Trophoblast cell (in vitro differentiated cells and primary cell): ENCODE results near the gene PCDH11Y.
"Not testable (repeated sequence)": the region's sequence is repeated elsewhere in the genome, so short reads cannot be mapped to it uniquely, and the experiment has no call there.

Experiments
- DNase-seq, 2 donors: peaks; one replicate each; pipeline ENCODE4 v3.0.0-alpha.2; 2016
- H2AFZ ChIP-seq: 2 replicates; pipeline ENCODE4 v1.6.1; 2013; ENCODE audit warnings: low read length, moderate library complexity, mild to moderate bottlenecking; ENCODE audit not compliant: insufficient read depth, poor library complexity
- H2AK5ac ChIP-seq: 2 replicates; pipeline ENCODE4 v1.6.1; 2013; ENCODE audit warnings: mild to moderate bottlenecking, low read length
- H2BK120ac ChIP-seq: 2 replicates; pipeline ENCODE4 v1.6.1; 2013; ENCODE audit warnings: low read length, mild to moderate bottlenecking, moderate library complexity; ENCODE audit not compliant: insufficient read depth, poor library complexity
- H2BK12ac ChIP-seq: 2 replicates; pipeline ENCODE4 v1.6.1; 2013; ENCODE audit warnings: mild to moderate bottlenecking, low read length, moderate library complexity
- H2BK5ac ChIP-seq: 2 replicates; pipeline ENCODE4 v1.6.1; 2013; ENCODE audit warnings: low read length, low read depth, moderate library complexity, mild to moderate bottlenecking; ENCODE audit not compliant: poor library complexity
- H3K14ac ChIP-seq: 2 replicates; pipeline ENCODE4 v1.6.1; 2013; ENCODE audit warnings: mild to moderate bottlenecking, low read length
- H3K18ac ChIP-seq: 2 replicates; pipeline ENCODE4 v1.6.1; 2013; ENCODE audit warnings: mild to moderate bottlenecking, low read length
- H3K23ac ChIP-seq: 2 replicates; pipeline ENCODE4 v1.6.1; 2013; ENCODE audit warnings: low read length
- H3K27ac ChIP-seq: 2 replicates; pipeline ENCODE4 v1.5.1; 2013; ENCODE audit warnings: low read depth, mild to moderate bottlenecking, inconsistent platforms, low read length, moderate library complexity
- H3K27me3 ChIP-seq: 2 replicates; pipeline ENCODE4 v1.6.1; 2013; ENCODE audit warnings: inconsistent platforms, mild to moderate bottlenecking, low read length, moderate library complexity; ENCODE audit not compliant: insufficient read depth
- H3K36me3 ChIP-seq, 2 experiments: 1 replicate in 1 of 2; 2 replicates in 1 of 2; pipeline ENCODE4 v1.6.1; 2013; ENCODE audit warnings: low read length in 2 of 2, mild to moderate bottlenecking in 2 of 2, moderate library complexity in 1 of 2; ENCODE audit not compliant: insufficient read depth in 2 of 2, control insufficient read depth in 1 of 2
- H3K4ac ChIP-seq: 2 replicates; pipeline ENCODE4 v1.6.1; 2013; ENCODE audit warnings: low read depth, mild to moderate bottlenecking, low read length, moderate library complexity
- H3K4me1 ChIP-seq, 2 experiments: 1 replicate in 1 of 2; 2 replicates in 1 of 2; pipeline ENCODE4 v1.6.1; 2013; ENCODE audit warnings: low read length in 2 of 2, mild to moderate bottlenecking in 2 of 2, moderate library complexity in 1 of 2; ENCODE audit not compliant: insufficient read depth in 2 of 2, control insufficient read depth in 1 of 2
- H3K4me2 ChIP-seq: 2 replicates; pipeline ENCODE4 v1.6.1; 2013; ENCODE audit warnings: inconsistent platforms, mild to moderate bottlenecking, low read length, moderate library complexity
- H3K4me3 ChIP-seq: 2 replicates; pipeline ENCODE4 v1.5.1; 2013; ENCODE audit warnings: mild to moderate bottlenecking, low read depth, low read length, inconsistent platforms
- H3K79me1 ChIP-seq: one replicate; pipeline ENCODE4 v1.6.1; 2013; ENCODE audit warnings: low read length
- H3K79me2 ChIP-seq: 2 replicates; pipeline ENCODE4 v1.6.1; 2013; ENCODE audit warnings: low read length, mild to moderate bottlenecking; ENCODE audit not compliant: control insufficient read depth, insufficient read depth, poor library complexity
- H3K9ac ChIP-seq: 2 replicates; pipeline ENCODE4 v1.6.1; 2013; ENCODE audit warnings: mild to moderate bottlenecking, low read length
- H3K9me3 ChIP-seq: 2 replicates; pipeline ENCODE4 v1.6.1; 2013; ENCODE audit warnings: low read depth, mild to moderate bottlenecking, control low read depth, inconsistent platforms, low read length; ENCODE audit not compliant: insufficient read depth
- H4K12ac ChIP-seq: 2 replicates; pipeline ENCODE4 v1.6.1; 2013; ENCODE audit warnings: low read depth, mild to moderate bottlenecking, low read length, moderate library complexity
- H4K8ac ChIP-seq: 2 replicates; pipeline ENCODE4 v1.6.1; 2013; ENCODE audit warnings: low read depth, mild to moderate bottlenecking, low read length, moderate library complexity
- H4K91ac ChIP-seq: one replicate; pipeline ENCODE4 v1.6.1; 2013; ENCODE audit warnings: low read depth, mild to moderate bottlenecking, low read length, moderate library complexity
- WGBS: extraction: QIAGEN DNeasy Blood & Tissue Kit; methylation state at CpG from one replicate; pipeline ENCODE4 v1.1.7; 2013; ENCODE audit warnings: missing lambda C conversion rate; ENCODE audit not compliant: insufficient read length, insufficient coverage; ENCODE audit errors: extremely low coverage; 5-methylcytosine and 5-hydroxymethylcytosine counted together

Gene PCDH11Y

DNA sequence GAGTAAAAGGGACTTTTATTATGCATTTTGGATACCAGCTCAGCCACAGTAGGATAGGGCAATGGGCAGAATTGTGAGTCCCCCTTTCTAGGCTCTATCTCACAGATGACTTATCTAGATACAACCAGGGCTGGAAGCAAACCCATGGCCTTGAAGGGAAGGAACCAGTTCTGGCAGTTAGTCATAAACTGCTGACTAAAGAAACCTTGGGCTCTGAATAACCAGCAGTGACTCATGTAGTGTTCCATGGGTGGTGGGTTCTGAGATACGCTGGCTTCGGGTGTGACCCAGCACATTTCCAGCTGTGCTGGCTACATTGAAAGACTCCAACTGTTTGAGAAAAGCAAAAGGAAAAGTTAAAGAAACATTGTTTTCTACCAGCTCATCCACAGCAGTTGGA is 679.2 kb downstream of the PCDH11Y start:
- not testable (repeated sequence) for H3K27me3 ChIP-seq, H3K18ac ChIP-seq, H2BK120ac ChIP-seq, H3K36me3 ChIP-seq, H2BK12ac ChIP-seq, H3K4me2 ChIP-seq, H2BK5ac ChIP-seq, H2AK5ac ChIP-seq, H3K14ac ChIP-seq, H4K91ac ChIP-seq, H3K4me3 ChIP-seq, H3K23ac ChIP-seq, H4K12ac ChIP-seq, H3K79me2 ChIP-seq, H4K8ac ChIP-seq, DNase-seq, H3K4ac ChIP-seq, H3K4me1 ChIP-seq, H3K27ac ChIP-seq, H3K79me1 ChIP-seq, H3K9me3 ChIP-seq, H3K9ac ChIP-seq, H2AFZ ChIP-seq
- no CpG with 5 or more reads among the region's 2 CpGs for WGBS

DNA sequence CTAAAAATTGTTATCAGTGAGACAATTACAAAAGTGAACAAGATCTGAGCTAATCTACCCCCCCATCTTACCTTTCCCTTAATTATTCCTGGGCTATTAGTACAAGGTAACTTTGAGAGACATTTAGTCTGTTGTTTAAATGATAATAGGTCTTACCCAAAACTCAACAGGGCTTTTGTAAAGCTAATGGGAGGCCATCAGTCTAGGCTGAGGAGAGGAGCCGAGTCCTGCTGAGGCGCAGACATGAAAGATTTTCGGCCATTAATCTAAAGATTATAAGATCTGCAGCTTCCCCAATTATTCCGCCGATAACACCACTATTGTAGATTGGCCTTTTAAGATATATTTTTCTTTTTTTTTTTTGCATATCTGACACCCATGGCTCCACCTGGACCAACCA is 708.6 kb downstream of the PCDH11Y start:
- whole genome bisulfite sequencing = no CpG with 5 or more reads among the region's 5 CpGs

DNA sequence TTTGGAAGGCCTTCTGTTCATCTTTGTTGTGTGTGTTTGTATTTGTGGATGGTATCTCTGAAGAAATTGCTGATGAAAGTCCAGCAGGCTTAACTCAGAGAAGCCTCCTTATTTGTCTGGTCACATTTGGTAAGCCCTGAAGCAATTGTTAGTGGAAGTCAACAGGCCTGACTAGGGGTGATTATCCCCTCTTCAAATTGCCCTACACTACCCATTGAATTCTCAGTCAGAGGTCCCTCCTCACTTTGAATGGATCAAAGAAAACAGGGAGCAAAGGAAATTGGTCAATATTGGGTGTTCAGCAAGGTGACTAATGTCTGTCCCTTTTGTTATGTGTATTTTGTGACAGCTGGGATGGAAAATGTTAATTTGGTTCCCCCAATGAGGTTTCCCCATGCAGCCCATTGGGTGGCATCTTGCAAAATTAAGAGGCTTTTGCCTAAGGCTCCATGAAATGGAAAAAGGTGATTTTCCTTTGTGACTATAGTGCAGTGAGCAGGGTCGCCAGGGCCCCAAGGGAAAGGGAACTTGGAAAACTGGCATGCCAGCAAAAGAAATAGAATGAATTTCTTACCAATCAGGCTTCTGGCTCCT is 709.8 kb downstream of the PCDH11Y start:
- H3K4me1 ChIP-seq, H3K4me2 ChIP-seq, DNase-seq, H4K12ac ChIP-seq, H3K4me3 ChIP-seq, H3K79me1 ChIP-seq, H3K9ac ChIP-seq, H3K4ac ChIP-seq, H2BK5ac ChIP-seq, H3K27me3 ChIP-seq, H3K23ac ChIP-seq, H4K91ac ChIP-seq, H3K27ac ChIP-seq, H3K14ac ChIP-seq, H2BK12ac ChIP-seq, H2AFZ ChIP-seq, H3K79me2 ChIP-seq, H4K8ac ChIP-seq, H3K36me3 ChIP-seq, H2AK5ac ChIP-seq, H3K9me3 ChIP-seq, H3K18ac ChIP-seq, H2BK120ac ChIP-seq: not testable (repeated sequence)
- no CpG with 5 or more reads among the region's 1 CpG for WGBS

More for the DNA sequence above, 708.6 kb downstream of the PCDH11Y start:
- not testable (repeated sequence) for H3K23ac ChIP-seq, H2BK120ac ChIP-seq, H3K79me2 ChIP-seq, H3K36me3 ChIP-seq, H3K4me3 ChIP-seq, H2BK12ac ChIP-seq, H3K4me2 ChIP-seq, H3K27me3 ChIP-seq, H2AK5ac ChIP-seq, H2AFZ ChIP-seq, H3K9ac ChIP-seq, H3K4me1 ChIP-seq, H3K27ac ChIP-seq, H4K91ac ChIP-seq, H3K79me1 ChIP-seq, H3K9me3 ChIP-seq, H3K18ac ChIP-seq, DNase-seq, H3K14ac ChIP-seq, H4K8ac ChIP-seq, H3K4ac ChIP-seq, H2BK5ac ChIP-seq, H4K12ac ChIP-seq

DNA sequence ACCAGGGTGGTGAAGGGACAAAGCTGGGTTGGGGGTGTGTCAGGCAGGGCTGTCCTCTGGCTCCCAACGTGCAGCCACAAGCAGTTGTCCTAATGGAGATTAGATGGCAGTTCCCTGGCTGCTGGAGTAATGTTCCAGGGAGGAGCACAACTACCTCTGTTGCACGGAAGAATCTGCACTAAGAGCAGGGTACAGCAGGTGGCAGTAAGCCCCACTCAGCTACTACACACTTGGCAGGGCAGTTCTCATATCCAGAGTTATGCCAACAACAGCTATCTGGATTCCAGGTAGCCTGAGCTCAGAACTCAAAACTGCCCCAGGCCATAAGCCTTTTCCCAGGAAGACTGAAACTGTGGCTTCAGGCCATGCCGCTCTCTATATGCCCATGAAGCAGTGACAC is 761.3 kb downstream of the PCDH11Y start:
- H2BK12ac ChIP-seq, H2BK5ac ChIP-seq, H3K36me3 ChIP-seq, H3K79me2 ChIP-seq, H3K14ac ChIP-seq, H4K8ac ChIP-seq, H4K91ac ChIP-seq, DNase-seq, H3K4me3 ChIP-seq, H3K4me2 ChIP-seq, H3K18ac ChIP-seq, H2BK120ac ChIP-seq, H3K9ac ChIP-seq, H3K23ac ChIP-seq, H2AK5ac ChIP-seq, H3K4ac ChIP-seq, H3K79me1 ChIP-seq, H3K9me3 ChIP-seq, H3K27ac ChIP-seq, H4K12ac ChIP-seq, H3K27me3 ChIP-seq, H2AFZ ChIP-seq, H3K4me1 ChIP-seq: not testable (repeated sequence)
- WGBS = no CpG with 5 or more reads among the region's 3 CpGs
